A549 (cell line): ENCODE results near the gene KDM4B.

Experiments used
- CEBPB ChIP-seq, 2 experiments: fragments of >200 bp in 1 of 2; sonication (Bioruptor Twin) in 1 of 2; formaldehyde crosslinking in 1 of 2; IDR thresholded peaks; 2 replicates each; pipeline ENCODE4 v1.6.1; 2012 to 2016
- CHD2 ChIP-seq: fragments of 150-350 bp; IDR thresholded peaks from 2 replicates; pipeline ENCODE4 v1.6.1; 2014; ENCODE audit warnings: low read length; ENCODE audit not compliant: partially characterized antibody
- JUNB ChIP-seq: fragments of >200 bp; sonication (Bioruptor Twin); formaldehyde crosslinking; IDR thresholded peaks from 2 replicates; pipeline ENCODE4 v1.6.1; 2016
- MAFK ChIP-seq: fragments of 450-650 bp; IDR thresholded peaks from 2 replicates; pipeline ENCODE4 v1.6.1; 2014; ENCODE audit not compliant: partially characterized antibody
- NFE2L2 ChIP-seq: fragments of 150-350 bp; conservative IDR thresholded peaks from 2 replicates; pipeline ENCODE4 v1.6.1; 2014; ENCODE audit warnings: low read length
- NR3C1 ChIP-seq: fragments of >200 bp; sonication (Bioruptor Twin); formaldehyde crosslinking; IDR thresholded peaks from 3 replicates; pipeline ENCODE4 v1.6.1; 2017
- POLR2A ChIP-seq: IDR thresholded peaks from 2 replicates; pipeline ENCODE4 v1.6.1; 2012; ENCODE audit warnings: mild to moderate bottlenecking, low read length
- RAD21 ChIP-seq, 2 experiments: fragments of >200 bp in 1 of 2; sonication (Bioruptor Twin) in 1 of 2; formaldehyde crosslinking in 1 of 2; IDR thresholded peaks in 1 of 2; conservative IDR thresholded peaks in 1 of 2; 2 replicates in 1 of 2; 3 replicates in 1 of 2; pipeline ENCODE4 v1.6.1; 2012 to 2018; ENCODE audit warnings: inconsistent platforms in 1 of 2
- RCOR1 ChIP-seq: fragments of 150-350 bp; IDR thresholded peaks from 2 replicates; pipeline ENCODE4 v1.6.1; 2014; ENCODE audit warnings: antibody characterized with exemption, low read length, low read depth
- REST ChIP-seq: fragments of 200-600 bp; sonication (generic); IDR thresholded peaks from 2 replicates; pipeline ENCODE4 v1.6.1; 2016; ENCODE audit warnings: antibody characterized with exemption, mild to moderate bottlenecking, moderate library complexity
- RFX5 ChIP-seq: fragments of 450-650 bp; IDR thresholded peaks from 2 replicates; pipeline ENCODE4 v1.7.1; 2014; ENCODE audit warnings: antibody characterized with exemption, mild to moderate bottlenecking, moderate library complexity
- ZFP36 ChIP-seq: fragments of 450-650 bp; IDR thresholded peaks from 2 replicates; pipeline ENCODE4 v1.6.1; 2014; ENCODE audit warnings: borderline replicate concordance; ENCODE audit not compliant: partially characterized antibody
- TF ChIP-seq, protein P1 (sequence below): fragments of >200 bp; sonication (Bioruptor Twin); formaldehyde crosslinking; IDR thresholded peaks from 3 replicates; pipeline ENCODE4 v1.5.1; 2016
- TF ChIP-seq, protein P2 (sequence below): fragments of >200 bp; sonication (Bioruptor Twin); formaldehyde crosslinking; IDR thresholded peaks from 3 replicates; pipeline ENCODE4 v1.6.1; 2016

DNA sequence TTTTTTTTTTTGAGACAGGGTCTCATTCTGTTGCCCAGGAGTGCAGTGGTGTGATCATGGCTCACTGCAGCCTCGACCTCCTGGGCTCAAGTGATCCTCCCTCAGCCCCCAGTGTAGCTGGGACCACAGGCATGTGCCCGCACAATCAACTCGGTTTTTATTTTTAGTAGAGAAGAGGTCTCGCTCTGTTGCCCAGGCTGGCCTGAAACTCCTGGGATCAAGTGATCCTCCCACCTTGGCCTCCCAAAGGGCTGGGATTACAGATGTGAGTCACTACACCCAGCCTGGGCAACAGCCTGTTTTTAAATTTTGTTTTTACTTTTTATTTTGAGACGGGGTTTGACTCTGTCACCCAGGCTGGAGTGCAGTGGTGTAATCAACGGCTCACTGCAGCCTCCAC, 2.3 kb upstream of the KDM4B start:
- TF ChIP-seq, protein P1, sequence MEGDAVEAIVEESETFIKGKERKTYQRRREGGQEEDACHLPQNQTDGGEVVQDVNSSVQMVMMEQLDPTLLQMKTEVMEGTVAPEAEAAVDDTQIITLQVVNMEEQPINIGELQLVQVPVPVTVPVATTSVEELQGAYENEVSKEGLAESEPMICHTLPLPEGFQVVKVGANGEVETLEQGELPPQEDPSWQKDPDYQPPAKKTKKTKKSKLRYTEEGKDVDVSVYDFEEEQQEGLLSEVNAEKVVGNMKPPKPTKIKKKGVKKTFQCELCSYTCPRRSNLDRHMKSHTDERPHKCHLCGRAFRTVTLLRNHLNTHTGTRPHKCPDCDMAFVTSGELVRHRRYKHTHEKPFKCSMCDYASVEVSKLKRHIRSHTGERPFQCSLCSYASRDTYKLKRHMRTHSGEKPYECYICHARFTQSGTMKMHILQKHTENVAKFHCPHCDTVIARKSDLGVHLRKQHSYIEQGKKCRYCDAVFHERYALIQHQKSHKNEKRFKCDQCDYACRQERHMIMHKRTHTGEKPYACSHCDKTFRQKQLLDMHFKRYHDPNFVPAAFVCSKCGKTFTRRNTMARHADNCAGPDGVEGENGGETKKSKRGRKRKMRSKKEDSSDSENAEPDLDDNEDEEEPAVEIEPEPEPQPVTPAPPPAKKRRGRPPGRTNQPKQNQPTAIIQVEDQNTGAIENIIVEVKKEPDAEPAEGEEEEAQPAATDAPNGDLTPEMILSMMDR = no peak
- TF ChIP-seq JUNB = no peak
- TF ChIP-seq, protein P2, sequence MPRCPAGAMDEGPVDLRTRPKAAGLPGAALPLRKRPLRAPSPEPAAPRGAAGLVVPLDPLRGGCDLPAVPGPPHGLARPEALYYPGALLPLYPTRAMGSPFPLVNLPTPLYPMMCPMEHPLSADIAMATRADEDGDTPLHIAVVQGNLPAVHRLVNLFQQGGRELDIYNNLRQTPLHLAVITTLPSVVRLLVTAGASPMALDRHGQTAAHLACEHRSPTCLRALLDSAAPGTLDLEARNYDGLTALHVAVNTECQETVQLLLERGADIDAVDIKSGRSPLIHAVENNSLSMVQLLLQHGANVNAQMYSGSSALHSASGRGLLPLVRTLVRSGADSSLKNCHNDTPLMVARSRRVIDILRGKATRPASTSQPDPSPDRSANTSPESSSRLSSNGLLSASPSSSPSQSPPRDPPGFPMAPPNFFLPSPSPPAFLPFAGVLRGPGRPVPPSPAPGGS = no peak
- no peak for TF ChIP-seq POLR2A
- no peak for TF ChIP-seq REST
- TF ChIP-seq MAFK = no peak
- no peak for TF ChIP-seq NFE2L2
- no peak for TF ChIP-seq RAD21 (conservative IDR thresholded peaks at IDR 0.05 in 1 of 2, IDR thresholded peaks at IDR 0.05 in 1 of 2)
- TF ChIP-seq RCOR1 = no peak
- no peak for TF ChIP-seq ZFP36
- TF ChIP-seq CHD2 = no peak
- no peak for TF ChIP-seq NR3C1
- TF ChIP-seq RFX5 = no peak
- no peak for TF ChIP-seq CEBPB (IDR thresholded peaks at IDR 0.05)
